HG02588 (cell line): ENCODE measurements around the gene TEX101.
"Not testable (repeated sequence)": the region's sequence is repeated elsewhere in the genome, so short reads cannot be mapped to it uniquely, and the experiment has no call there.

Experiments
- ATAC-seq: cut with Tn5 transposase; IDR thresholded peaks from one replicate; pipeline ENCODE4 v1.9.1; 2021; ENCODE audit warnings: mild to moderate bottlenecking, moderate library complexity; ENCODE audit not compliant: unreplicated experiment

TEX101 gene

DNA sequence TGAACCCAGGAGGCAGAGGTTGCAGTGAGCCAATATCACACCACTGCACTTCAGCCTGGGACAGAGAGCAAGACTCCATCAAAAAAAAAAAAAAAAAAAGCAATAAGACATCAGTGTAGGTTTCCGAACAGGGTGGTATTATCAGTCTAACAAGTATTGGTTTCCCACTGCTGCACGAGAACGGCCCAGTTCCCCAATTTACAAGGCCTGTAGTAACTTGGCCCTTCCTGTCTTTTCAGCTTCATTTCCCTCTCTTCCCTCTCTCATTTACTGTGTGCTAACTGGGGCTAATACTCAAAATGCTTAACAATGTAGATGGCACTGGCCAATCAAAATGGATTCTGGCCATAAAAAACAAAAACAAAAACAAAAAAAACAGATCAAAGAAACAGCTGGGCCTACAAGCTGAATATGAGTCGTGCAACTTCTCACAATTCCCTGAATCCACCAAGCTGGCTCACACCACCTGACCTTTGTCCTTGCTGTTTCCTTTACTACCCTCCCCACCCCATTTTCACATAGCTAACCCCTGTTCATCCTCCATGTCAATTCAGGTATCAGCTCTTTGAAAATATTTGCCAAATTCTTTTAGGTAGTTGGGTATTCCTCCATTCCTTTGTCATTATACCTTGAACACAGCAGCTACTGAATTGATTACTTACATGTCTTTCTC, 2.4 kb downstream of the TEX101 start:
- ATAC-seq = no peak

DNA sequence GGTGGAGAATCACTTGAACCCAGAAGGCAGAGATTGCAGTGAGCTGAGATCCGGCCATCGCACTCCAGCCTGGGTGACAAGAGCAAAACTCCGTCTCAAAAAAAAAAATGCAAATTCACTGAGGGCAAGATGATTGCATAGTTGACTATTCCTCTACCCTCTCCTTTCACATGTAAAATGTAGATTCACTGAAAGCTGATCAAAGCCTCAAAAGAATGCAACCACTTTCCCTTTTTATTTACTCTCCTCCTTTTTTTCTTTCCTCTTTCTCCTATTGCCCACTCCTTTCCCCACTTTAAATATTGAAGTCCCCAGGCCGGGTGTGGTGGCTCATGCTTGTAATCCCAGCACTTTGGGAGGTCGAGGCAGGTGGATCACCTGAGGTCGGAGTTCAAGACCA, 6.3 kb downstream of the TEX101 start:
- ATAC-seq = no peak

GRCh38 chr19:43422000-43422688, 7.5 kb downstream of the TEX101 start:
- ATAC-seq = no peak

DNA sequence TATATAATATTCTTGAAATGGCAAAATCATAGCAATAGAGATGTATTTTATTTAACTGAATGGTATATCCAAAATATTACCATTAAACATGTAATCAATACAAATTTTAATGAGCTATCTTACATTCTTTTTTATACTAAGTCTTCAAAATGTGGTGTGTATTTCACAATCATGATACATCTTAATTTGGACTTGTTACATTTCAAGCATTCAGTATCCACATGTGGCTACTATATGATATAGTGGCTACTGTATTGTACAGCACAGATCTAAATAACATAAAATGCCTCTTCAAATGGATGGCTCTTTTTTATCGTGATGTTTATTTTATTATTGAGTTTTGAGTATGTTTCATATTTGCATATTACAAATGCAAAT, 8.0 kb downstream of the TEX101 start:
- no peak for ATAC-seq

- no peak for ATAC-seq
Observed at GRCh38 chr19:43423779-43424178, 9.1 kb downstream of the TEX101 start.

- ATAC-seq = no peak
Observed at GRCh38 chr19:43425567-43426392, 11.1 kb downstream of the TEX101 start.

DNA sequence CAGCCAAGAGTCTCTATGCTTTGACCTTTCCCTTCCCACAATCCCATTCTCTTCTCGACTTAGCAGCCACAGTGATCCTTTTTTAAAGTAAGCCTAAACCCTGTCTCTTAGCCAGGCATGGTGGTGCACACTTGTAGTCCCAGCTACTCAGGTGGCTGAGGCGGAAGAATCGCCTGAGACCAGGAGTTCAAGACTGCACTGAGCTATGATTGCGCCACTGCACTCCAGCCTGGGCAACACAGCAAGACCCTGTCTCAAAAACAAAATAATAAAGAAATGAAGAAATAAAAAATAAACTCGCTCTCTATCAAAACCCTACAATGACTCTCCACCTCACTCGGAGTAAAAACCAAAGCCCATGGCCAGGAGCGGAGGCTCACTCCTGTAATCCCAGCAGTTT, 14.7 kb downstream of the TEX101 start:
- no peak for ATAC-seq

DNA sequence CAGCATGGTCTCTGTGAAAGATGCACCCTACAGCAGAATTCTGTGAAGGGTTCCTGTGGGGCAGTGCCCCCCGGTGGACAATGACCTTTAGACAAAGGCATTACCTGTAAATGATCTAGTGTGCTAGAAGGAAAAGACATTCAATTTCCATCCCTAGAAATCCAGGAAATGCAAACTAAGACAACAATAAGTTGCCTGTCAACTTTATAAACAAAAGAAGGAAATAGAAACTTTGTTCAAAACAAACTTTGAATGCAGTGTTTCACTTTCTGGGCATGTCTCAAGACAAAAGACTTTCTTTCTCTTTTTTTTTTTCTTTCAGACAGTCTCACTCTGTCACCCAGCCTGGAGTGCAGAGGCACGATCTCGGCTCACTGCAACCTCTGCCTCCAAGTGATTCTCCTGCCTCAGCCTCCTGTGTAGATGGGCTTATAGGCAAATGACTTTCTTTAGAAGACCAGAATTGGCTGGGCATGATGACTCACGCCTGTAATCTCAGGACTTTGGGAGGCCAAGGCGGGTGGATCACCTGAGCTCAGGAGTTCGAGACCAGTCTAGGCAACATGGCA, 15.5 kb downstream of the TEX101 start:
- ATAC-seq = no peak

GRCh38 chr19:43430976-43431375, 16.3 kb downstream of the TEX101 start:
- ATAC-seq = no peak

GRCh38 chr19:43433358-43433673, 18.6 kb downstream of the TEX101 start:
- ATAC-seq = no peak

GRCh38 chr19:43433689-43434088, 19.0 kb downstream of the TEX101 start:
- no peak for ATAC-seq

- no peak for ATAC-seq
Observed at GRCh38 chr19:43435775-43436174, 21.1 kb downstream of the TEX101 start.

DNA sequence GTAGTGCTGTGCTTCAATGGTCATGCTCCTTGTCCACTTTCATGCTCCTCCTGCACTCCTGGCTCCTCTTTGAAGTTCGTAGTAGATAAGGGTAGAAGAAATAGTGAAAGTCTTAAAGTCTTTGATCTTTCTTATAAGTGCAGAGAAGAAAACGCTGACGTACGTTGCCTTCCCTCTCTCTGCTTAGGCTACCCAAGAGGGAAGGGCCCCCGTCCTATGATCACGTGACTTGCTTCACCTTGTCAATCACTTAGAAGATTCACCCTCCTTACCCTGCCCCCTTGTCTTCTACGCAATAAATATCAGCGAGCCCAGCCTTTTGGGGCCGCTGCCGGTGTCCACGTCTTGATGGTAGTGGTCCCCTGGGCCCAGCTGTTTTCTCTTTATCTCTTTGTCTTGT, 22.6 kb downstream of the TEX101 start:
- ATAC-seq = not testable (repeated sequence)

DNA sequence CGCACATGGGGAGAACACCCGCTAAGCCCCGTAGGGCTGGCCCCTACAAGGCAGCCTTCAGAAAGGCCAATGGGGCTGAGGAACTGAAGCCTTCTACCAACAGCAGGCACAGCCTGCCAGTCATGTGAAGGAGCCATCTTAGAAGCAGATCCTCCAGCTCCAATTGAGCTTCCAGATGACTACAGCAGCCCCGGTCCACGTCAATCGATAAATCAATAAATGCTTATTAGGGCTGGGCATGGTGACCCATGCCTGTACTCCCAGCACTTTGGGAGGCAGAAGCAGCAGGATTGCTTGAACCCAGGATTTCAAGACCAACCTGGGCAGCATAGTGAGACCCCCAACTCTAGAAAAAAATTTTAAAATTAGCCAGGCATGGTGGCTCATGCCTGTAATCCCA, 23.0 kb downstream of the TEX101 start:
- ATAC-seq = no peak

- ATAC-seq = no peak
Observed at GRCh38 chr19:43438291-43439031, 23.8 kb downstream of the TEX101 start.

GRCh38 chr19:43439032-43439708, 24.5 kb downstream of the TEX101 start:
- ATAC-seq = no peak

- no peak for ATAC-seq
Observed at GRCh38 chr19:43439709-43440063, 25.0 kb downstream of the TEX101 start.

DNA sequence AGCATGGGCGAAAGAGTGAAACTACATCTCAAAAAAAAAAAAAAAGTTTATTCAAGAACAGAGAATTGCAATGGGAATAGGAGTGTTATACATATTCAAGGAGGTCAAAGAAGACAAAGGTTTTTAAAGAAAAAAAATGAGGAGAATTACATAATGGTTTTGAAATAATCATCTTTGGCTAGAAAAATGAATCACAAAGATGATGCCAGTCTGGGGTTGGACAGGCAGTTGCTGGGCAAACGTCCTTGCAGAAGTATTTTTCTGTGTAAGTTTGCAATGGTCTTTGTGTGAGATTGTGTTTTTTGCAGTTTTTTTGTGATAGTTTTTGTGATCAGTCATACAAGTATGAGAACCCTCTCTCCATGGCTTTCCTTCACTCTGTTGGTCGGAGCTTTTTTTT, 27.0 kb downstream of the TEX101 start:
- no peak for ATAC-seq

- ATAC-seq = not testable (repeated sequence)
Observed at GRCh38 chr19:43444091-43444490, 29.4 kb downstream of the TEX101 start.

GRCh38 chr19:43444531-43445287, 30.0 kb downstream of the TEX101 start:
- ATAC-seq = no peak
